Pancreas (tissue), 10 donors: Measurements from ENCODE around the gene CLSTN3. TPM values are rescaled to one million over a fixed set of nuclear protein-coding genes. Genes with fewer than 3 reads are reported as not detected.

Experiments
- ATAC-seq, 4 donors: fragments of 200-7000 bp; cut with Tn5 transposase; one replicate each; pipeline versions ENCODE4 v1.8.0 to v1.9.1; 2020; ENCODE audit warnings: mild to moderate bottlenecking in 4 of 4, moderate library complexity in 4 of 4
- DNase-seq, 6 donors: peaks; one replicate each; pipeline ENCODE4 v3.0.0-alpha.2; 2020
- FAIRE-seq: peaks from 2 replicates; lab custom pipeline; 2012; peaks lifted over from hg19 to GRCh38; lab: Jason Lieb, UNC
- H3K27ac ChIP-seq, 4 donors: fragments of 200-600 bp; sonication (generic); 1 replicate in 3 of 4; 2 replicates in 1 of 4; pipeline versions ENCODE4 v1.5.0 to v1.8.0; 2020
- H3K27me3 ChIP-seq, 4 donors: fragments of 200-600 bp; one replicate each; pipeline ENCODE4 v1.8.0; 2021
- H3K36me3 ChIP-seq, 3 donors: fragments of 200-600 bp; sonication (generic) in 1 of 3; one replicate each; pipeline versions ENCODE4 v1.5.0 to v1.8.0; 2020 to 2021
- H3K4me1 ChIP-seq, 3 donors: fragments of 200-600 bp; one replicate each; pipeline ENCODE4 v1.8.0; 2021
- H3K4me3 ChIP-seq, 4 donors: fragments of 200-600 bp; sonication (generic) in 2 of 4; one replicate each; pipeline versions ENCODE4 v1.5.0 to v1.8.0; 2020 to 2021
- H3K9me3 ChIP-seq, 4 donors: fragments of 200-600 bp; one replicate each; pipeline ENCODE4 v1.8.0; 2021
- WGBS, 2 donors: extraction: QIAGEN DNeasy Blood & Tissue Kit; methylation state at CpG; one replicate each; pipeline ENCODE4 v1.1.7; 2013; 5-methylcytosine and 5-hydroxymethylcytosine counted together
- intact Hi-C, 3 donors: fragments of 100-400 bp; cut with DNase I; formaldehyde crosslinking; loops; one replicate each; pipeline versions ENCODE4 v1.11.1 to v1.14.2; 2022
- polyA plus RNA-seq, 2 donors: library from polyadenylated mRNA; stranded (reverse); fragments of 200-250 nt; gene quantifications; one replicate each; pipeline ENCODE4 v1.2.3, GENCODE V29; 2013
- total RNA-seq, 6 donors: library from RNA; stranded (reverse); fragmentation: NEBNext Ultra II Directional in 4 of 6; extraction: Animal tissue kit (Norgen Biotek cat#: 25700) in 4 of 6; gene quantifications; one replicate each; pipeline versions ENCODE4 v1.2.1 to v1.2.4, GENCODE V29; 2021 to 2023
- TF ChIP-seq, protein P1 (sequence below), 4 donors: fragments of 200-600 bp; sonication (generic) in 3 of 4; IDR thresholded peaks; one replicate each; pipeline versions ENCODE4 v1.5.0 to v1.8.0; 2021; ENCODE audit warnings: antibody characterized with exemption in 4 of 4
- donor health status: healthy with polysubstance abuse.
- donor health status: DM: no; HTN: no; CAD: no; lungs with moderate emphysema.
- donor health status: DM: no; HTN: no; CAD: no.
- donor health status: control.
- donor health status: control.
- donor health status: Bipolar disorder and iron deficiency.
- donor health status: DM: yes; HTN: yes; CAD: no.
- donor health status: DM: no; HTN: no; CAD: no.
- donor health status: DM: no; HTN: no; CAD: no.
- donor health status: DM: yes; HTN: yes; CAD: no.

The CLSTN3 gene
- total and polyA plus RNA-seq, 8 donors: 7.8 to 26.2 (median 18.0) TPM

DNA sequence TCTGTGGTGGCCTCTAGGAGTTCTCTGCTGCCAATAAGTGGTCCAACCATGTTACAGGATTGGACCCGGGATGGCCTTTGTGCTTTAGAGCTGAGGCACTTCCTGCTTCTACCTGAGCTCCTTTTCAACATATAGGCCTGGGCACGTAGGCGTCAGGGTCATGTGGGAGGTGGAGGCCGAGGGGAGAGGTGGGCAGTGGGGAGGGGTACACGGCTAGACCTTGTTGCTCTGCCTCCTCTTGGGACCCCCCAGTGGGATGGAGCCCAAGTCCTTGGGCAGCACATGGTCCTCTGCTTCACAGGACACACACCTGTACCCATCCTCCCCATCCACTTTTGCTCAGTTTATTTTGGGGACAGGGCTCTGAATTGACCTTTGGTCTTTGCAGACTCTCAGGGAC, 8.8 kb upstream of the CLSTN3 start:
- intact Hi-C loops: no loop called here
- WGBS, 2 donors: 77 to 90% methylated on average over 5 of the region's 5 CpGs
- H3K4me3 ChIP-seq: no peak overlapping the region
- no peaks in the 10 kb centered on the region for H3K27me3 ChIP-seq
- H3K4me1 ChIP-seq: no peaks in the 10 kb centered on the region
- no peaks in the 10 kb centered on the region for H3K36me3 ChIP-seq
- H3K9me3 ChIP-seq: no peaks in the 10 kb centered on the region
- no peak overlapping the region for H3K27ac ChIP-seq
- DNase-seq: no peak
- TF ChIP-seq, protein P1, sequence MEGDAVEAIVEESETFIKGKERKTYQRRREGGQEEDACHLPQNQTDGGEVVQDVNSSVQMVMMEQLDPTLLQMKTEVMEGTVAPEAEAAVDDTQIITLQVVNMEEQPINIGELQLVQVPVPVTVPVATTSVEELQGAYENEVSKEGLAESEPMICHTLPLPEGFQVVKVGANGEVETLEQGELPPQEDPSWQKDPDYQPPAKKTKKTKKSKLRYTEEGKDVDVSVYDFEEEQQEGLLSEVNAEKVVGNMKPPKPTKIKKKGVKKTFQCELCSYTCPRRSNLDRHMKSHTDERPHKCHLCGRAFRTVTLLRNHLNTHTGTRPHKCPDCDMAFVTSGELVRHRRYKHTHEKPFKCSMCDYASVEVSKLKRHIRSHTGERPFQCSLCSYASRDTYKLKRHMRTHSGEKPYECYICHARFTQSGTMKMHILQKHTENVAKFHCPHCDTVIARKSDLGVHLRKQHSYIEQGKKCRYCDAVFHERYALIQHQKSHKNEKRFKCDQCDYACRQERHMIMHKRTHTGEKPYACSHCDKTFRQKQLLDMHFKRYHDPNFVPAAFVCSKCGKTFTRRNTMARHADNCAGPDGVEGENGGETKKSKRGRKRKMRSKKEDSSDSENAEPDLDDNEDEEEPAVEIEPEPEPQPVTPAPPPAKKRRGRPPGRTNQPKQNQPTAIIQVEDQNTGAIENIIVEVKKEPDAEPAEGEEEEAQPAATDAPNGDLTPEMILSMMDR (IDR thresholded peaks at IDR 0.05): no peak
- no peak for ATAC-seq
- no peak for FAIRE-seq

DNA sequence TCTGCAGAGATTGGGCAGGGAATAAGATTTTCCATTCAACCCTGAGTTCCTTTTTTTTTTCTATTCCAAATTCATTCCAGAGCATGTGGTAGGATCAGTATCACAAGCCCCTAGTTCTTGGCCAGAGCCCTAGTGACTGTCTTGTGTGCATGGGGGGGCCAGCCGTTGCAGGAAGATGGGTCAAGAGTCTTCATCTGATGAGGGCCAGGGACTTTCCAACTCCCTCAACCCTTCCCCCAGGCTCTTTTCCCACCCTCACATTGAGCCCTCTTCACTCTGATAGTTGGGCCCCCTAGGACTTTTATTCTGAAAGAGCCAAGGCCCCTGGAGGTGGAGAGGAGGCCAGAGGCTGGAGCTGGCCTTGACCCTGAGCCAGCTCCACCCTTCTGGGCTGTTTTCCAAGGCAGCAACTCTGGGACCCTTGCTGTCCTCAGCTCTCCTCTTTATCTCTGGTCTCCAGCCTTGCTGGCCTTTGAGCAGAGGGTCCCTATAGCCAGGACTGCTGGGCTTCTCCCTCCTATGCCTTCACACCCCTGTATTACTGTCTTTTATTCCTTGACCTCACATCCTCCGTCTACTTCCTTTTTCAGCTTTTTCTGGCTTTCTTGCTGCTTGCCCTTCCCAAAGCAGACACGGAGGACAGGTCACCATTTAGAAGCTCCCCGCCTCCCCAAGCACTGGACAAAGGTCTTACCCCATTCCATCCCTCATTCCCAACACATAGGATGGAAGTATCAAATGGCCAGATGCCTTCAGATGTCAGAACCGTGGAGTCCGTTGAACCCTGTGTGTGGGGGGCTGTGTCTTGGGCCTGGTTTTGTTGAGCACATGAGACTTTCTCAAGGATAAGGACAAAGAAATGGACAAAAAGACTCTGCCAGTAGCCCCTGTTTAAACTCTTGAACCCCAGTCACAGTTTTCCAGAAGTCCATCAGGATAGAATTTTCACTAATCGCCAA, 7.1 kb upstream of the CLSTN3 start:
- FAIRE-seq: no peak

DNA sequence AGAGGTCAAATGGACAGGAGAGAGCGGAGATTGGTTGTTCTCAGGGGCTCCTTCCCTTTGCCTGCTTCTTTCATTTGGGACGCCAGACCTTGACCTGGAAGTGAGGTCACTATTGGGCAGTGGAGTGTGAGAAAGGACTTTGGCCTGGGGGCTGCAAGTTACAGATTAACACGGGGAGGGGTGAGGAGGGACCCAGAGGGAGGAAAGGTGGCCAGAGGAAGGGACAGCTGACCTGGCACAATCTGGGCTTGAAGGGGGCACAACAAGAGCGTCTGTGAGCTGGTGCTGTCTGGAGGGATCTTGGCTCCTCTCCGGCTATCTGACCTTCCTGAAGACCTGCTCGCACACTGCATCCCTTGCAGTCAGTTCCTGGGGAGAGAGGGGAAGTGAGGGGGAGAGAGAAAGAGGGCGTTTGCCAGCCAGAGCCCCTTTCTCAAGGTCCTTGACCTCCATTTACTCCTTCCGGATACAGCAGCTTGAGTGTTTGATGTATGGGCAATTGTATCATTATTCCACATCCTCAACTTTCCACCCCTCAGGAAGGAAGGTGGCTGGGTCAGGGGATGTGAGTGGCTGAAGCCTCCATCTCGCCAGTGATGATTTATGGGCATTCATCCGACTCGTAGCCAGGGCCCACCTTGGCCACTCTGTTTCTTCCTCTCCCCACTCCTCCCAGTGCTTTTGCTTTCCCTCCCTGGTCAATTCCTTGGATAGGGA, 6.2 kb upstream of the CLSTN3 start:
- TF ChIP-seq, protein P1 (IDR thresholded peaks at IDR 0.05): no peak
- Histone ChIP-seq H3K4me3 (no peak overlapping the region), H3K9me3 (no peaks in the 10 kb centered on the region), H3K36me3 (no peaks in the 10 kb centered on the region), H3K27ac (no peak overlapping the region), H3K27me3 (no peaks in the 10 kb centered on the region), H3K4me1 (peaks cover 0 to under 1% (median 0%) of the 10 kb centered on the region in 3 donors)
- no peak for FAIRE-seq
- peak in 1 of 6 donors; percentile 17 for DNase-seq
- intact Hi-C loops: no loop called here
- ATAC-seq: no peak
- WGBS, 2 donors: 70 to 80% methylated on average over 11 of the region's 11 CpGs

More for the DNA sequence above, 7.1 kb upstream of the CLSTN3 start:
- Histone ChIP-seq H3K9me3 (no peaks in the 10 kb centered on the region), H3K4me3 (no peak overlapping the region), H3K36me3 (no peaks in the 10 kb centered on the region), H3K27ac (no peak overlapping the region), H3K27me3 (no peaks in the 10 kb centered on the region), H3K4me1 (no peaks in the 10 kb centered on the region)
- peak in 1 of 6 donors; percentile 16 for DNase-seq
- intact Hi-C loops: no loop called here
- peak in 3 of 4 donors; percentile 11 to 53 (median 18) for ATAC-seq
- WGBS, 2 donors: 73 to 83% methylated on average over 7 of the region's 7 CpGs
- TF ChIP-seq, protein P1 (IDR thresholded peaks at IDR 0.05): no peak

DNA sequence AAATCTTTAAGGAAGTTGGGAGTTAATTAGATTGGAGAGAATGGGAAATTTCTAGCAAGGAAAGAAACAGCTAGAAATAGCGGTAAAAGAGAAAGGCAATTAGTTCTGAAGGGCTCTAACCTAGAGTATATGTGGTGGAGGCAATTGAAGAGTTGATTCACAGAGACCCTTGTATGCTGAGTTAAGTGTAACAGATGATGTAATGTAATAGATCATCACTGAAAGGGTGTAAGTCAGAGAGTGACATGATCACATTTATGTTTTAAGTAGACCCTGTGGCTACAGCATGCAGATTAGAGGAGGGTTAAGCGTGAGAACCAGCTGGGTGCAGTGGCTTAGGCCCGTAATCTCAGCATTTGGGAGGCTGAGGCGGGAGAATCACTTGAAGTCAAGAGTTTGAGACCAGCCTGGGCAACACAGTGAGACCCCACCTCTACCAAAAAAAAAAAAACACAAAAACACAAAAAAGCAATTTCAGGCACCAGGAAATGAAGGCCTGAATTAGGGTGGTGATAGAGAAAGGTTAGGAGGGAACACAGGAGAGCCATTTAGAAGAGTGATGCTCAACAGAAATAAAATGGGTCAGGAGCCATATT, 4.4 kb upstream of the CLSTN3 start:
- TF ChIP-seq, protein P1 (IDR thresholded peaks at IDR 0.05): no peak
- no peak overlapping the region for H3K4me3 ChIP-seq
- 88 to 97% methylated on average over 4 of the region's 4 CpGs for WGBS, 2 donors
- H3K9me3 ChIP-seq: no peaks in the 10 kb centered on the region
- no peak overlapping the region for H3K27ac ChIP-seq
- intact Hi-C loops: no loop called here
- DNase-seq (no peak), ATAC-seq (no peak), FAIRE-seq (no peak)
- H3K27me3 ChIP-seq: no peaks in the 10 kb centered on the region
- H3K36me3 ChIP-seq: no peaks in the 10 kb centered on the region
- peaks cover 0 to 6% (median 5%) of the 10 kb centered on the region in 3 donors for H3K4me1 ChIP-seq
